VCaP (cell line): ENCODE measurements around the gene TSPAN4.

Experiments
- H3K27ac ChIP-seq: fragments of 450-650 bp; 2 replicates; pipeline ENCODE4 v1.5.1; 2017
- TF ChIP-seq, protein P1 (sequence below): fragments of 450-650 bp; conservative IDR thresholded peaks from 2 replicates; pipeline ENCODE4 v1.5.1; 2017; ENCODE audit warnings: mild to moderate bottlenecking, moderate library complexity

TSPAN4 gene

DNA sequence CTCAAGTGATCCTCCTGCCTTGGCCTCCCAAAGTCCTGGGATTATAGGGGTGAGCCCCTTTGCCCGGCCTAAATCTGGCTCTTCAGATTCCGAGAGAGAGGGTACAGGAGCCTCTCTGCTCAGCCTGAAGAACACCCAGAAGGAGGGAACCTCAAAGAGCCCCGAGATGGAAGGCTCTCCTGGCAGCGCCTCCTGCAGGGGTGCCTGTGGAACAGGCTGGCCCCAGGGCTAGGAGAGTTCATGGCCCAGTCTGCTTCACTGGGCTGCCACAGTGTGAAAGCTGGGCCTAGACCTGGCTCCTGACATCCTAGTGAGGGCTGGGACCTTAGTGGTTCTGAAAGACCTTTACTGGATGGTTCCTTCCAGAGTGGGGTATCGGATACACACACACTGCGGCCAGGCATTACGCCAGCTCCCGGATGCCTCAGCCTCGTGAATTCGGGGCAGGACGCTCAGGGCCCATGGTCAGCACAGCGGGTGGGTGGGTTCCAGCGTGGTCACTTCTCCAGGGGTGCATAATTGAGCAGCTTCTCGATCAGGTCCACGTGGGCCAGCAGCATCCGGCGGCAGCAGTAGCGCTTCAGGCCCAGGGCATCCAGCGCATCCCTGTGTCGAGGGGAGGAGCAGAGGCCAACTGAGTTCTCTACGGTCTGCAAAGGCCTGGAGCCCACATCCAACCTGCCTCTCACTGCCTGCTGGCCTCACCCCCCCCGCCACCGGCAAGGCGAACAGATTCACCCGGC is 2.6 kb upstream of the TSPAN4 start:
- peak overlapping the region; percentile 95; the same call in 1 of the 2 replicates for H3K27ac ChIP-seq
- TF ChIP-seq, protein P1, sequence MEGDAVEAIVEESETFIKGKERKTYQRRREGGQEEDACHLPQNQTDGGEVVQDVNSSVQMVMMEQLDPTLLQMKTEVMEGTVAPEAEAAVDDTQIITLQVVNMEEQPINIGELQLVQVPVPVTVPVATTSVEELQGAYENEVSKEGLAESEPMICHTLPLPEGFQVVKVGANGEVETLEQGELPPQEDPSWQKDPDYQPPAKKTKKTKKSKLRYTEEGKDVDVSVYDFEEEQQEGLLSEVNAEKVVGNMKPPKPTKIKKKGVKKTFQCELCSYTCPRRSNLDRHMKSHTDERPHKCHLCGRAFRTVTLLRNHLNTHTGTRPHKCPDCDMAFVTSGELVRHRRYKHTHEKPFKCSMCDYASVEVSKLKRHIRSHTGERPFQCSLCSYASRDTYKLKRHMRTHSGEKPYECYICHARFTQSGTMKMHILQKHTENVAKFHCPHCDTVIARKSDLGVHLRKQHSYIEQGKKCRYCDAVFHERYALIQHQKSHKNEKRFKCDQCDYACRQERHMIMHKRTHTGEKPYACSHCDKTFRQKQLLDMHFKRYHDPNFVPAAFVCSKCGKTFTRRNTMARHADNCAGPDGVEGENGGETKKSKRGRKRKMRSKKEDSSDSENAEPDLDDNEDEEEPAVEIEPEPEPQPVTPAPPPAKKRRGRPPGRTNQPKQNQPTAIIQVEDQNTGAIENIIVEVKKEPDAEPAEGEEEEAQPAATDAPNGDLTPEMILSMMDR = peak; percentile 24

DNA sequence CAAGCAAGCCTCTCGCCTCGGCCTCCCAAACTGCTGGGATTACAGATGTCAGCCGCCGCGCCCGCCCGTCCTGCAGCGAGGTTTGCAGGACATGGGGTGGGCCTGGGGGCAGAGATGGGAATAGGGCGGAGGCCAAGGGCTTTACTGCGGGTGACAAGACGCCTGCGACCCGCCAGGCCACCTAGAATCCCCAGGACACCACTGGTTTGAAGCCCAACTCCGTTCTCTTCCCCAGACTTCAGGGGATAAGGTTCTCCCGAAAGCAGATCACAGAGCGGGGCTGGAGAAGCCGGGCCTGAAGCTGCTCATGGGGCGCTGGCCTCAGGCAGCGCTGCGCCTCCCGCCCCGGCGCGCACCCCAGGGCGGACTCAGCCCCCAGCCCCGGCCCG is 677 bp upstream of the TSPAN4 start:
- TF ChIP-seq, protein P1 = no peak
- H3K27ac ChIP-seq = peak overlapping the region; percentile 95

DNA sequence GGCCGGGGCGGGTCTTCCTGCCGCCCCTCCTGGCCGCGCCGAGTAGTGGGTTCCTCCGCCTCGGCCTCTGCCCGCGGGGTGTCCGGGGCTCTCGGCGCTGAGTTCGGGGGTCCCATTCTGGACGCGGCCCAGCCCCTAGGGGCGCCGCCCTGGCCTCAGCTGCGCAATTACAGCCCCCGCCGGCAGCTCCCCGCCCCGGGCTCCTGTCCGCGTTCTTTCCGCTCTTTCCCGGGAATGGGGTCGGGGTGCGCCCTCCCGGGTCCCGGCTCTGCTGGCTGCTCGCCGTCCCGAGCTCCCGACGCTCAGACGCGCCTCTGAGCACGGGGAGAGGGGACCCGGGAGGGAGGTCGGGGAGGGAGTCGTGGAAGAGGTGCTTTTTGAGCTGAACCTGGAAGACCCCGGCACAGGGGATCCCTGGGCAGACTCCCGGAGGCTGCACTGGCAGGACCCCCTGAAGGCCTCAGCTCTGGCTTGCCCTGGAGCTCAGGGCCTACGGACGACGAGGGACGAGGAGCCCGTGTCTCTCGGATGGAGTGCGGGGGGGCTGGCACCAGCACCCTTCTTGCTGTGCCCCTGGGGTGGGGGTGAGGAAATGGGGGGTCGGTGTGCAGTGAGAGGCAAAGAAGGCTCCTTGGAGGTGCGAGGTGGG is 558 bp downstream of the TSPAN4 start:
- TF ChIP-seq, protein P1 = no peak
- H3K27ac ChIP-seq = peak overlapping the region; percentile 95

DNA sequence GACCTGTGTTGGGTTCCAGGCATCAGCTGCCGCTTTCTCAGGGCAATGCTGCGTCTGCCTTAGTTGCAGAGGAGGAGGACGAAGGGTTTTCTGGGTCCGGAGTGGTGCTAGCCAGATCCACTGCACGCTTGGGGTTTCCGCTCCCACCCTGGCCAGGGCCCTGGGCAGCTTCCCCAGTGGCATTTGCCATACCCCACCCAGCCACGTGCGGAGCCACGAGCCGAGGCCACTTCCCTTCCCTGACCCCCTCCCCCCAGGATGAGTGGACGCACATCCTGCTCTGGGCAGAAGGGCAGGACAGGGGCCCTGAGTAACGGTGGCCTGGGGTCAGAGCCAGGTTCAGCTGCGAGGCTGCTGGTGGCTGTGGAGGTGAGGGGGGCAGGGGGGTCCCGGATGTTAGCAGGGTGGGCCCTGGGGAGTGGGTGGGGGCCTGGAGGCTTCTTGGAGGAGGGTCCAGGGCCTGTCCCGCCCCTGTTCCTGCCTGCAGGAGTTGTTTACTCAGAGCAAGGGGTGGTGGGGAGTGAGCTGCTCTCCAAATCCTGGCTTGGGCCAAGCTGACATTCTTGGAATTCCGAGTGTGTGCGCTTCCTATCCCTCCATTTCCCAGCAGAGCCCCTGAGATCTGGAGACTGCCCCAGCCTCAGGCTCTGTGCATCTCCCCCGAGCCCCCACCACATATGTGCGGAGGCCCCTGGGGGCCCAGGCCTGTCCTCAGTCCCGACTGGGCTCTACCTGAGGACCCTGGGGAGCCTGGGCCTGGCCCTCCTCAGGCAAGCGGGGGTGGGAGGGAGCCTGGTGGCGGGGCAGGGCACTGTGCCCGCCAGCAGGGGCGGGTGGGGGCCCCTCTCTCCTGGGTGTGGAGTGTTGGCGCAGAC is 1.4 kb downstream of the TSPAN4 start:
- peak overlapping the region; percentile 95 for H3K27ac ChIP-seq
- TF ChIP-seq, protein P1 = no peak

DNA sequence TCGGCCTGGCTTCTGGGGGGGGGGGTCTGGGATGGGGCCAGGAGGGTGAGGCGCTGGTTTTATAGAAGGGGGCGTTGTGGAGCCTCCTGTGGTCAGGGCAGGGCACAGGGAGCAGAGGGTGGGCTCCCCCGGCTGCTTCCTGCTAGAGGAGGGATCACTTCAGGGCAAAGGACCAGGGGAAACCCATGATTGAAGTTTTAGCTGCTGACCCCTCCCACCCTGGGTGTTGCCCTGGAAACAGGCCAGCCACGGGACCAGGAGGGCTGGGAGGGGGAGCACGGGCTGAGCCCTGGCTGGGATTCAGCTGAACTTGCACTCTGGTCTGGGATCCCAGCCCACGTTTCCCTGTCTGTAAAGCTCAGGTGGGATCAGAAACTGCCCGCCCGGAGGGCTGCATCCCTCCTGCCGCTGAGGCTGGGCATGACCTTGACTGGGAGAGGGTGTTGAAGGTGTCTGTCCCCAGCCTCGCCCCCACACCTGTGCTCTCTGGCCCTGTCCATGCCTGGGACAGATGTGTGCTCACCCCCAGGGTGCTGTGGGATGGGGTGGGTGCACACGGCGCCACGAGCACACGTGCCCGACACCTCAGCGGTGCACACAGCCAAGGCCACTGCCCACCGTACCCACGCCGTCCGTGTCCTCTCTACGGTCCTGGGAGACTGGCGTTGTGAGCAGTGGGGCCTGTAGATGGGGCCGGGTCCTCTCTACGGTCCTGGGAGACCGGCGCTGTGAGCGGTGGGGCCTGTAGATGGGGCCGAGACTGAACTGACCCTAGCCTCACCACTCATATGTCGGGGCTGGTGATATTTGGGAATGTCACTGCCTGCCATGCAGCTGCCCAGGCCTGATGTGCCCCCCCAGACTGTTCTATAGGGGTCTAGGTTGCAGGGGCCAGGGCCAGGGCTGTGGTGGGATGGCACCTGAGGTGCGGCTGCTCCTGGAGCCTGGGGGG is 2.3 kb downstream of the TSPAN4 start:
- TF ChIP-seq, protein P1 = no peak
- H3K27ac ChIP-seq = peak overlapping the region; percentile 95

DNA sequence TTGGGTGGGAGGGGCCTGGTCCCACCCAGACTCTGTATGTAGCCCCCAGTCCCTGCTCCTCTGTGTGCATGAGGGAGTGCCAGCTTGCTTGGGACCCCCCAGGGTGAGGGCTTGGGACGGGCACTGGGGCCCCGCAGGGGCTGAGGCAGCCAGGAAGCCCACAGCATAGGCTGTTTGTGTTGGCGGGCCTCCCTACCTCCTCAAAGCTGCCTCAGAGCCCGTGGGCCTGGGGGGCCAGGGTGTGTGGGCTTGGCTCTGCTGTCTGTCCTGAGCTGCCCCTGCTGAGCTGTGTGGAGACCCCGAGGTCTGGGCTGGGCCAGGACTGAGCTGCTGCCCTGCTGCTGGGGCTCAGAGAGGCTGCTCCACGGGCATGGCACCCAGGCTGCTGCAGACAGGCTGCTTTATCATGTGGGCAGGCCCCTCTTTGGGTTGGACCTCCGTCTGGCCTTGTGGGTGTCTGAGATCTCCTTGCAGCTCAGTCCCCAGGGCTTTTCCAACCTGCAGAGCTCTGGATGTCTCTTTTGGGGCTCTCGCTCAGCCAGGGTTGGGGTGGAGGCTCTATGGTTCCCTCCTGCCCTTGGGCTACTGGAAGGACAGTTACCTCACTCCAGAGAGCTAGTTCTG is 3.3 kb downstream of the TSPAN4 start:
- H3K27ac ChIP-seq = peak overlapping the region; percentile 95; the same call in 1 of the 2 replicates
- TF ChIP-seq, protein P1 = no peak
